Measurements from ENCODE around the gene CLPX. TPM values are rescaled to one million over a fixed set of nuclear protein-coding genes. Genes with fewer than 3 reads are reported as not detected.
"Not testable (repeated sequence)": the region's sequence is repeated elsewhere in the genome, so short reads cannot be mapped to it uniquely, and the experiment has no call there.

Gene CLPX
- total and polyA plus RNA-seq, 5 experiments from 2014 or later: 30.0 to 60.2 (median 33.8) TPM

GRCh38 chr15:65181582-65182353 lies 3.4 kb downstream of the CLPX start:
- Mint-ChIP-seq H3K36me3 (peaks cover 0 to 36% (median 12%) of the 10 kb centered on the region in 3 donors), H3K4me3 (peak overlapping the region in 8 of 10 donors; percentile 7 to 89 (median 54)), H3K27ac (peak overlapping the region in 4 of 10 donors; percentile 19 to 93 (median 50)), H3K4me1 (peaks cover 12 to 45% (median 35%) of the 10 kb centered on the region in 4 donors)
- H3K27me3 Mint-ChIP-seq, H3K9me3 Mint-ChIP-seq, DNase-seq, ATAC-seq: not testable (repeated sequence)
- POLR2A ChIA-PET: interaction anchor here (0.6 to 1.3 kb wide), 3 partner anchors 15 to 97 kb away, joined by 3 to 7 read pairs (median 3); partner anchors contain the start of gene PDCD7

- DNase-seq (no peak), ATAC-seq (no peak)
- Mint-ChIP-seq H3K27ac (peak overlapping the region in 2 of 10 donors; percentile 7 to 8), H3K9me3 (no peaks in the 10 kb centered on the region), H3K36me3 (peaks cover 0 to 50% (median 17%) of the 10 kb centered on the region in 3 donors), H3K4me3 (no peak overlapping the region), H3K27me3 (no peaks in the 10 kb centered on the region), H3K4me1 (peaks cover 7 to 42% (median 31%) of the 10 kb centered on the region in 4 donors)
- POLR2A ChIA-PET: no interaction called here
Measured at GRCh38 chr15:65180167-65180566, 5.0 kb downstream of the CLPX start.

- no peaks in the 10 kb centered on the region for H3K27me3 Mint-ChIP-seq
- peaks cover 0 to 70% (median 21%) of the 10 kb centered on the region in 3 donors for H3K36me3 Mint-ChIP-seq
- H3K27ac Mint-ChIP-seq: peak overlapping the region in 1 of 10 donors; percentile 43
- H3K4me3 Mint-ChIP-seq: no peak overlapping the region
- H3K9me3 Mint-ChIP-seq: no peaks in the 10 kb centered on the region
- ATAC-seq: no peak
- peaks cover 8 to 32% (median 23%) of the 10 kb centered on the region in 4 donors for H3K4me1 Mint-ChIP-seq
- DNase-seq: no peak
- POLR2A ChIA-PET: no interaction called here
Measured at GRCh38 chr15:65177901-65178300, 7.2 kb downstream of the CLPX start.

- ATAC-seq: no peak
- H3K27ac Mint-ChIP-seq: peak overlapping the region in 4 of 10 donors; percentile 15 to 69 (median 26)
- no peaks in the 10 kb centered on the region for H3K27me3 Mint-ChIP-seq
- peaks cover 3 to 23% (median 12%) of the 10 kb centered on the region in 4 donors for H3K4me1 Mint-ChIP-seq
- H3K36me3 Mint-ChIP-seq: peaks cover 0 to 82% (median 24%) of the 10 kb centered on the region in 3 donors
- POLR2A ChIA-PET: no interaction called here
- H3K4me3 Mint-ChIP-seq: no peak overlapping the region
- no peak for DNase-seq
- H3K9me3 Mint-ChIP-seq: no peaks in the 10 kb centered on the region
Measured at GRCh38 chr15:65176056-65176455, 9.1 kb downstream of the CLPX start.

GRCh38 chr15:65175511-65175910 lies 9.6 kb downstream of the CLPX start:
- H3K4me3 Mint-ChIP-seq: no peak overlapping the region
- H3K27ac Mint-ChIP-seq: peak overlapping the region in 2 of 10 donors; percentile 15 to 69
- POLR2A ChIA-PET: no interaction called here
- H3K36me3 Mint-ChIP-seq: peaks cover 0 to 84% (median 24%) of the 10 kb centered on the region in 3 donors
- no peak for DNase-seq
- peaks cover 0 to 22% (median 11%) of the 10 kb centered on the region in 4 donors for H3K4me1 Mint-ChIP-seq
- H3K9me3 Mint-ChIP-seq: no peaks in the 10 kb centered on the region
- no peaks in the 10 kb centered on the region for H3K27me3 Mint-ChIP-seq
- no peak for ATAC-seq

- no peak overlapping the region for H3K4me3 Mint-ChIP-seq
- ATAC-seq (no peak), DNase-seq (no peak)
- H3K27ac Mint-ChIP-seq: no peak overlapping the region
- POLR2A ChIA-PET: no interaction called here
- H3K9me3 Mint-ChIP-seq: no peaks in the 10 kb centered on the region
- no peaks in the 10 kb centered on the region for H3K27me3 Mint-ChIP-seq
- H3K36me3 Mint-ChIP-seq: peaks cover 0 to 86% (median 19%) of the 10 kb centered on the region in 3 donors
- peaks cover 0 to 17% (median 7%) of the 10 kb centered on the region in 4 donors for H3K4me1 Mint-ChIP-seq
Measured at GRCh38 chr15:65174509-65174908, 10.6 kb downstream of the CLPX start.

- H3K36me3 Mint-ChIP-seq: peaks cover 0 to 83% (median 13%) of the 10 kb centered on the region in 3 donors
- H3K27ac Mint-ChIP-seq: peak overlapping the region in 2 of 10 donors; percentile 19 to 48
- POLR2A ChIA-PET: no interaction called here
- no peak for ATAC-seq
- H3K27me3 Mint-ChIP-seq: no peaks in the 10 kb centered on the region
- DNase-seq: no peak
- H3K4me1 Mint-ChIP-seq: peaks cover 0 to 12% (median 5%) of the 10 kb centered on the region in 4 donors
- H3K9me3 Mint-ChIP-seq: no peaks in the 10 kb centered on the region
- no peak overlapping the region for H3K4me3 Mint-ChIP-seq
Measured at GRCh38 chr15:65172531-65172930, 12.6 kb downstream of the CLPX start.

GRCh38 chr15:65171428-65171827 lies 13.7 kb downstream of the CLPX start:
- peaks cover 0 to 81% (median 14%) of the 10 kb centered on the region in 3 donors for H3K36me3 Mint-ChIP-seq
- H3K4me1 Mint-ChIP-seq: peaks cover 0 to 15% (median 5%) of the 10 kb centered on the region in 4 donors
- H3K27me3 Mint-ChIP-seq: no peaks in the 10 kb centered on the region
- no peaks in the 10 kb centered on the region for H3K9me3 Mint-ChIP-seq
- ATAC-seq (no peak), DNase-seq (no peak)
- H3K4me3 Mint-ChIP-seq: no peak overlapping the region
- POLR2A ChIA-PET: interaction anchor here (0.7 kb wide), 1 partner anchor 980 kb away, joined by 3 read pairs; no protein-coding TSS in a partner anchor
- no peak overlapping the region for H3K27ac Mint-ChIP-seq

- Mint-ChIP-seq H3K4me3 (no peak overlapping the region), H3K9me3 (no peaks in the 10 kb centered on the region), H3K4me1 (peaks cover 0 to 12% (median 2%) of the 10 kb centered on the region in 4 donors), H3K27ac (peak overlapping the region in 2 of 10 donors; percentile 11 to 21), H3K36me3 (peaks cover 0 to 62% (median 2%) of the 10 kb centered on the region in 3 donors), H3K27me3 (no peaks in the 10 kb centered on the region)
- ATAC-seq (no peak), DNase-seq (no peak)
- POLR2A ChIA-PET: interaction anchor here (0.7 kb wide), 3 partner anchors 42 to 139 kb away, joined by 3 to 8 read pairs (median 7); no protein-coding TSS in a partner anchor
Measured at GRCh38 chr15:65165875-65166274, 19.3 kb downstream of the CLPX start.

GRCh38 chr15:65164139-65164538 lies 21.0 kb downstream of the CLPX start:
- H3K36me3 Mint-ChIP-seq: peaks cover 0 to 58% (median 2%) of the 10 kb centered on the region in 3 donors
- POLR2A ChIA-PET: no interaction called here
- H3K4me3 Mint-ChIP-seq: no peak overlapping the region

GRCh38 chr15:65163041-65163440 lies 22.1 kb downstream of the CLPX start:
- no peaks in the 10 kb centered on the region for H3K27me3 Mint-ChIP-seq
- DNase-seq (no peak), ATAC-seq (no peak)
- H3K4me1 Mint-ChIP-seq: peaks cover 1 to 14% (median 4%) of the 10 kb centered on the region in 4 donors
- no peak overlapping the region for H3K27ac Mint-ChIP-seq
- no peaks in the 10 kb centered on the region for H3K9me3 Mint-ChIP-seq
- peaks cover 0 to 63% (median 2%) of the 10 kb centered on the region in 3 donors for H3K36me3 Mint-ChIP-seq
- no peak overlapping the region for H3K4me3 Mint-ChIP-seq
- POLR2A ChIA-PET: no interaction called here

More at GRCh38 chr15:65164139-65164538, 21.0 kb downstream of the CLPX start:
- no peak for ATAC-seq
- H3K27me3 Mint-ChIP-seq: no peaks in the 10 kb centered on the region
- H3K27ac Mint-ChIP-seq: no peak overlapping the region
- peaks cover 1 to 14% (median 4%) of the 10 kb centered on the region in 4 donors for H3K4me1 Mint-ChIP-seq
- DNase-seq: no peak
- no peaks in the 10 kb centered on the region for H3K9me3 Mint-ChIP-seq

GRCh38 chr15:65156692-65157091 lies 28.4 kb downstream of the CLPX start:
- H3K9me3 Mint-ChIP-seq: no peaks in the 10 kb centered on the region
- H3K27ac Mint-ChIP-seq: peak overlapping the region in 2 of 10 donors; percentile 18 to 29
- POLR2A ChIA-PET: no interaction called here
- H3K27me3 Mint-ChIP-seq: no peaks in the 10 kb centered on the region
- DNase-seq (no peak), ATAC-seq (no peak)
- H3K4me1 Mint-ChIP-seq: peaks cover 0 to 7% (median 2%) of the 10 kb centered on the region in 4 donors
- H3K4me3 Mint-ChIP-seq: no peak overlapping the region
- peaks cover 5 to 76% (median 11%) of the 10 kb centered on the region in 3 donors for H3K36me3 Mint-ChIP-seq

- DNase-seq: no peak
- H3K4me1 Mint-ChIP-seq: no peaks in the 10 kb centered on the region
- peaks cover 5 to 81% (median 17%) of the 10 kb centered on the region in 3 donors for H3K36me3 Mint-ChIP-seq
- H3K27me3 Mint-ChIP-seq: no peaks in the 10 kb centered on the region
- H3K27ac Mint-ChIP-seq: peak overlapping the region in 3 of 10 donors; percentile 9 to 44 (median 35)
- POLR2A ChIA-PET: no interaction called here
- H3K4me3 Mint-ChIP-seq: no peak overlapping the region
- H3K9me3 Mint-ChIP-seq: no peaks in the 10 kb centered on the region
- ATAC-seq: no peak
Measured at GRCh38 chr15:65154720-65155119, 30.4 kb downstream of the CLPX start.

Data from naive thymus-derived CD8-positive, alpha-beta T cell (primary cell).